Right renal cortex interstitium (tissue), 3 donors: ENCODE data around the gene TM4SF5. TPM values are rescaled to one million over a fixed set of nuclear protein-coding genes. Genes with fewer than 3 reads are reported as not detected.

Experiments used
- DNase-seq, 3 donors: peaks; one replicate each; pipeline ENCODE4 v3.0.0-alpha.2; 2013; ENCODE audit warnings: low read depth in 3 of 3, low spot score in 2 of 3
- polyA plus RNA-seq, 3 donors: library from polyadenylated mRNA; unstranded; fragments of 120-200 nt; gene quantifications; one replicate each; pipeline ENCODE4 v1.2.1, GENCODE V29; 2013; ENCODE audit not compliant: insufficient read length in 3 of 3

TM4SF5 gene
- polyA plus RNA-seq, 3 donors, result 0.69 to 1.5 (median 1.4) TPM

DNA sequence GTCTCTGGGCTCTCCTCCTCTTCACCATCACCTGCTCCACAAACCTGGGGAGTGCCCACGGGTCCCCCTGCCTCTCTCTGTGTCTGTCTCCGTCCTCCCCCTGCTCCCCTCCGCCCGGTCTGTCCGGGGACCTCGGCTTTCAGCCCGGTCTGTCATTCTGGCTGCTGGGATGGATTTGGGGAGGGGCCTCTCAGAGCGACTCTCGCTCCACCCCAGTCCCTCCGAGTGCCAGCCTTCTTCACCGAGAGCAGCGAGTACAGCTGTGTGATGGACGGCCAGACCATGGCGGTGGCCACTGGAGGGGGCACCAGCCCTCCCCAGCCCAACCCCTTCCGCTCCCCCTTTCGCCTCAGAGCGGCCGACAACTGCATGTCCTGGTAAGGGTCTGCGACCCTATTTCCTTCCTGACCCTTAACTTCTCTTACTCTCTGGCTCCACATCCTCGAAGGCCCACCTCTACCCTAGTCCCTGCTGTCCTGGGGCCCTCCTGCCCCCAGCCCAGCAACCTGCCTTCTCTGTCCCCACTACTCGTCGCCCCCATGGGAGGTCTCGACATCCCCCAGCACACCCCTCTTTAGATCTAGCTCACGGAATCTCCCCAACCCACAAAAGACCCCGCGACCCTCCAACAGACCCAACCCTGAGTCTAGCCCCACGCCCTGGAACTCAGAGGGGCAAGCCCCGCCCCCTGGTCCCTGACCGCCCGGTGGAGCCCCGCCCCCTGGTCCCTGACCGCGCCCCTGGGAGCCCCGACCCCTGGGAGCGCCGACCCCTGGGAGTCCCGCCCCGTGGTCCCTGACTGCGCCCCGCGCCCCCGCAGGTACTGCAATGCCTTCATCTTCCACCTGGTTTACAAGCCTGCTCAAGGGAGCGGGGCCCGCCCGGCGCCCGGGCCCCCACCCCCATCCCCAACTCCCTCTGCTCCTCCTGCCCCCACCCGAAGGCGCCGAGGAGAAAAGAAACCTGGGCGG, 26.4 kb upstream of the TM4SF5 start:
- DNase-seq, result no peak

DNA sequence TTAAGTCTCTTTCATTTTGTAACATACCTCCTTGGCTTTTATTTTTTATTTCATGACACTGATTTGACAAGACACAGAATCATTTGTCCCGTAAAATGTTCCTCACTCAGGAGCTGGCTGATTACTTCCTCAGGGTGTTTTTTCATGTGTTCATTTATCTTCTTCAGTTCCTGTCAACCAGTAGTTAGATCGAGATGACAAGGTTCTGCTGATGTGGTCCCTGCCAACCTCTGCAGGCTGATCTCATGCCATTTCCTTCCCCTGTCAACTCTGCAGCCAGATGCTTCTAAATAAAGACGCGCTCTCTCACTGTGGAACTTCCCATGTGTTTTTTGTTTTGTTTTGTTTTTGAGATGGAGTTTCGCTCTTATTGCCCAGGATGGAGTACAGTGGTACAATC, 23.8 kb upstream of the TM4SF5 start:
- DNase-seq, result no peak

DNA sequence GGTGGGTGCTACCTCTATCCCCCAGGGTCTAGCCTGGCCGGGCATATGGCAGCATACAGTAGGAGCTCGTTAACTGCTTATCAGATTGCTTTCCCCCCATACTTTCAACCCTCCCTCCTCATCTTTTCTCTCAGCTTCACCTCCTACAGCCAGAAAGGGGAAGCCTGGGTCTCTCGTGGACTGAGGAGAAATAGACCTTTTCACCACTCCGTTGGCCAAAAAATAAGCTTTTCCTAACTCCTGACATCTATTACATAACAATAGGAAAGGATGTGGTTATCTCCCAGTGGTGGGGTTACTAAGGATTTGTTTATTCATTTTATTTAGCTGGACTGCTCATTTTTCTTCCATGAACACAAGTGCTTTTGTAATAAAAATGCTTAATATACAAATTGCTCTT, 23.0 kb upstream of the TM4SF5 start:
- no peak for DNase-seq

DNA sequence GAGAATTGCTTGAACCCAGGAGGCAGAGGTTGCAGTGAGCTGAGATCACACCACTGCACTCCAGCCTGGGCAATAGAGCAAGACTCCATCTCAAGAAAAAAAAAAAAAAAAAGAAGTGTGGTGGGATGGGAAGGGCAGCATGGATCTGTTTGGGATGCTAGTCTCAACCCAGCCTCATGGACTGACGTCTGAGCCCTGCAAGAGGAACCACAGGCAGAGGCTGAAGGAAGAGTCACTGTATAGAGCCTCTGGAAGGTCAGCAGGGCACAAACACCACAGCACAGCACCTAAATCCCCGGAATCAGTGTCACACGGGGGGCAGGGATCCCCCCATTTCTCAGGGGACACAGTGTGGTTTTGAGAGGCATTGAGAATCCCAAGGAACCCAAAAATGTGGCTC, 21.1 kb upstream of the TM4SF5 start:
- DNase-seq, result no peak

DNA sequence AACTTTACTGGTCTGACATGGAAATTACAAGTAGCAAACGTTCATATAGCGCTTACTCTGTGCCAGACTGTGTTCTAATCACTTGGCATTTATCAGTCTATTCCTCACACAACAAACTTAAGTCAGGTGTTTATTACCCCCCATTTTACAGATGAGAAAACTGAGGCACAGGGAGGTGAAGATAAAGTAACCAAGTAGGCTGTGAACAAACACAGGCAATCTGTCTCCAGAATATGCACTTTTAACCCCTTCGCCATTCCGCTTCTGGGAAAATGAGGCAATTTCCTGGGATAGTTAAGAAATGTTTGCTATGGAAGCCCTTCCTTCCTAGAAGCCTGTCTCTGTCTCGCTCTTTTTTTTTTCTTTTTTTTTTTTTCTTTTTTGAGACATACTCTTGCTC, 19.8 kb upstream of the TM4SF5 start:
- DNase-seq, result no peak

- no peak for DNase-seq
Observed at GRCh38 chr17:4753392-4753791, 18.3 kb upstream of the TM4SF5 start.

GRCh38 chr17:4759776-4760236, 11.9 kb upstream of the TM4SF5 start:
- no peak for DNase-seq

DNA sequence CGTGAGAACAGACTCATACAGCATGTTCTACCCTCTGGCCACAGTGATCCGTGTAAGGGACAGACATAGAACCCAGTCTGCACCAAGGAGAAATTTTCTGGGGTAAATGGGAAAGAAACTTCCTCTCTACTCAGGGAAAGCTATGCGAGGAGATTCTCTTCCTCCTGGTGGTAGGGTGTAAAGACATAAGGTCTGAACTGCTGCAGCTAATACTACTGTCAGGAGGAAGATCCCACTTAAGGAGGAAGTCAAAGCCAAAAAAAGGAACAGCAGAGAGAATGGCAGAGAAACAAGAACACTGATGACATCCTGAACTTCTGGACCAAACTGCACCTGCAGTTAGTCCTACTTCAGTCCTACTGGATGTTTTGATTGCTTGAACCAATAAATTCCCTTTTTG, 7.1 kb upstream of the TM4SF5 start:
- DNase-seq, result no peak

DNA sequence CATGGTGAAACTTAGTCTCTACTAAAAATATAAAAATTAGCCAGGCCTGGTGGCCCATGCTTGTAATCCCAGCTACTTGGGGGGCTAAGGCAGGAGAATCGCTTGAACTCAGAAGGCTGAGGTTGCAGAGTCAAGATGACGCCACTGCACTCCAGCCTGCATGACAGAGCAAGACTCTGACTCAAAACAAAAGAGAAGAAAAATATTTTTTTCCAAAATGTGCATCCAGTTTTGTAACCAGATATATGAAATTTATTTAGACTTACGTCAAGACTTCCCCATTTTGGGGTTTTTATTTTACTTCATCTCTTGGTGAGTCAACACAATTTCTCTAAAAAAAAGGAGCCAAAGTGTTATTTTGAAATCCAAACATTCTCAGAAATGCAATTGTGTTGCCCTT, 5.5 kb upstream of the TM4SF5 start:
- no peak for DNase-seq

GRCh38 chr17:4766723-4767122, 5.0 kb upstream of the TM4SF5 start:
- DNase-seq, result no peak

GRCh38 chr17:4768298-4768697, 3.4 kb upstream of the TM4SF5 start:
- DNase-seq, result no peak

GRCh38 chr17:4769628-4770027, 2.1 kb upstream of the TM4SF5 start:
- DNase-seq, result no peak

DNA sequence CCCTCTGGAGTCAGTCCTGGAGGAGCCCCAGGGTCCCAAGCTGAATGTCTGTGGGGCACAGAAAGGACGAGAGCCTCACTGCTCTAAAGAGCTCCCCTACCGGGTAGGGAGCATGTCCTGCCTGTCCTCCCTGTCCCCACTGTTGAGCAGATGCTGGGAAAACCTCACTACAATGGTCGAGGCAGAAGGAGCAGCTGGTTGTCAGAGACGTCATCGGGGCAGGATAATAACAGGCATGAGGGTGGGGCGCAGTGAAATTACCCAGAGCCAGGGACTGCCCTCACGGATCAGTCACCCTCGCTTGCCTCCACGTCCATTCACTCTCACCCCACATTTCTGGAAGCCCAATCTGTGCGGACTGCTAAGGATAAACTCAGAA, 538 bp downstream of the TM4SF5 start:
- no peak for DNase-seq

GRCh38 chr17:4777969-4778760, 6.5 kb downstream of the TM4SF5 start:
- DNase-seq, result no peak

- DNase-seq, result no peak
Observed at GRCh38 chr17:4780325-4780955, 8.8 kb downstream of the TM4SF5 start.

- DNase-seq, result no peak
Observed at GRCh38 chr17:4782652-4783051, 11.0 kb downstream of the TM4SF5 start.

- no peak for DNase-seq
Observed at GRCh38 chr17:4785311-4786105, 13.8 kb downstream of the TM4SF5 start.

DNA sequence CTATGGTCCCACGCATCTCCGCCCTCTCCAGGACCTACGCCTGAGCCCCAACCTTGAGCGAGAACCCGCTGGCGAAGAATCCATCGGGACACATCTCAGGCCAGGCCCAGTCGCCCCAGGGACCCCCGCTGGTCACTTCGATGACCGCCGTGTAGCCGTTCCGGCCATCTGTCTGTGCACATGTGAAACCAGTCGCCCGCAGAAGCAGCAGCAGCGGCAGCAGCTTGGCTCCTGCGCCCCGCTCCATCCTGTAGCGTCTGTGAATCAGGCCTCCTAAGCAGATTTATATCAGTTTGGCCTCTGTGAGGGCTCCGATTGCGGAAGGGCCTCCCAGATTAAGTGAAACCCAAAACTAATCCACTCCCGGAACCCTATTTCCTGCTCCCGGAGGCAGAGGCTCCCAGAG, 14.4 kb downstream of the TM4SF5 start, which contains the start of gene VMO1:
Gene VMO1 (minus strand): TSS at position 259 of the 406 bp plus-strand sequence. CDS start 12 bp downstream, at position 247.
- DNase-seq, result no peak

- DNase-seq, result no peak
Observed at GRCh38 chr17:4786516-4786915, 14.8 kb downstream of the TM4SF5 start.

GRCh38 chr17:4788159-4788806, 16.6 kb downstream of the TM4SF5 start:
- no peak for DNase-seq
